Stimulated activated CD8-positive, alpha-beta memory T cell treated with anti-CD3 and anti-CD28 coated beads, Interleukin-2, amount 100 ng/mL, for 1 hour (primary cell): ENCODE results near the gene CAPN15.
A peak's percentile ranks its signal among the peaks of the same experiment; 100 is the strongest.

Source experiments
- DNase-seq, 2 donors: peaks; one replicate each; pipeline ENCODE4 v3.0.0-alpha.2; 2020; ENCODE audit warnings: low read depth in 2 of 2

CAPN15 gene

DNA sequence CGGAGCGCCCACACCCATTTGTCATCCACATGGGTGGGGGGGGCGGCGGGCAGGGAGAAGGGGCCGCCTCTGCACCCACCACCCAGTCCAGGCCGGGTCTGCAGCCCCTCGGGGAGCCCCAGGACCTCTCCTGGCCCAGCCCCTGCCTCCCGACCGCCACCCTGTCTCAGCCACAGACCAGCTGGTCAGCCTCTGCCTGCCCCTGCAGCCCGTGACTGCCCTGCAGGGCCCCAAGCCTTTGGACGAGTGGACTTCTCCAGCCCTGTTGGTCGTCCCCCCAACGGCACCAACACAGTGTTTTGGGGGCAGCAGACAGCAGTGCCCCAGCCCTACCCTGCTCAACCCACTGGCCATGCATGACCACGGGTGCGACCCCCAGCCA lies 33.9 kb downstream of the CAPN15 start:
- no peak for DNase-seq

DNA sequence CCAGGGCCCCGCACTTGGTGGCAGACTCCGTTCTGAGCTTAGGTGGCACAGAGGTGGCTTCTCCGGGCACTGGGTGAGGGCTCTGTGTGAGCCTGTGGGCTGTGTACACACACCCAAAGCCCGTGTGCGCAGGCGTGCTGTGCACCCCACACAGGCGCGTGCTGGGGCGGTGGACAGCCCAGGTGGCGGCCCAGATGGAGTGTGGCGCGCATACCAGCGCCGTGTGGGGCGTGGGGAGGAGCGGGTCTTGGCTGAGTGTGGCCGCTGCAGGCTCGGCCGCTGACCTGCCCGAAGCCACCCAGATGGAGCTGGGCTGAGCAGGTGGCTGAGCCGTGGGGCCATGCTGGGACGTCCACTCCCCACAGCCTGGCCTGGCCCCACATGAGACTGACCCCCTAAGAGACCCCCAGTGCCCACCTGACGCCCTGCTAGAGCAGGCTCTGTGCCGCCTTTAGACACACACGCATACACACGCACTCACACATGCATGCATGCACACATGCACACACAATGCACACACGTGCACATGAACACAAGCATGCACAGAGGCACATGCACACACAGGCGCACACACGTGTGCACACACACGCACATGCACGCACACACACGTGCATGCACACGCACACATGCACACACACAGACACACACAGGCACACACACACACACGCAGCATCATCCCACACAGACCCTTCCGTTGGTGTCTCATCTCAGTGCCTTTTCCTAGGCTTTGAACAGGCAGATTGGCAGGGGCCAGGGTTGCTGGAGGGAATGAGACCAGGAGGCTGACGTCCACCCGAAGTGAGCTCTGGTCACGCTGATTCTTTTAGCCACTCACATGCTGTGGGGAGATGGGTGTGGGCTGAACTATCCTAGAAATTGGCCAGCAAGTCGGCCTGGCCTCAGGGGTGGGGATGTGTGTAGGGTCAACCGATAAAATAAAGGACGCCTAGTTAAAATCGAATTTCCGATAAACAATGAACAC lies 34.7 kb downstream of the CAPN15 start:
- no peak for DNase-seq

DNA sequence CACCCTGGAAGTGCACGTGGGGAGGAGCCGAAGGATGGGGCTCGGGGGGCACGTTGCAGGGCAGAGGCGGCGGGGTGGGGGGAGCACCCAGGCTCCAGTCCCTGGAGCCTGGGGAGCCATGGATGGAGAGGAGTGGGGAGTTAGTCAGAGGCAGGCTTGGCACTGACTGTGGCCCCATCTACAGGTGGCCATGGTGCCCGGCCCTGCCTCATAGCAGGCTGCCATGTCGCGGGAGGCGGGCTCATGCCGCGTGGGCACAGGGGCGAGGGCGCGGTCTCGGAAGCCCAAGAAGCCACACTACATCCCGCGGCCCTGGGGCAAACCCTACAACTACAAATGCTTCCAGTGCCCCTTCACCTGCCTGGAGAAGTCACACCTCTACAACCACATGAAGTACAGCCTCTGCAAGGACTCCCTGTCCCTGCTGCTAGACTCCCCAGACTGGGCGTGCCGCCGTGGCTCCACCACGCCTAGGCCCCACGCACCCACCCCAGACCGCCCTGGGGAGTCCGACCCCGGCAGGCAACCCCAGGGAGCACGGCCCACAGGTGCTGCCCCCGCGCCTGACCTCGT lies 35.6 kb downstream of the CAPN15 start:
- no peak for DNase-seq

- DNase-seq = no peak
Measured at GRCh38 chr16:564690-565418, 37.3 kb downstream of the CAPN15 start.

DNA sequence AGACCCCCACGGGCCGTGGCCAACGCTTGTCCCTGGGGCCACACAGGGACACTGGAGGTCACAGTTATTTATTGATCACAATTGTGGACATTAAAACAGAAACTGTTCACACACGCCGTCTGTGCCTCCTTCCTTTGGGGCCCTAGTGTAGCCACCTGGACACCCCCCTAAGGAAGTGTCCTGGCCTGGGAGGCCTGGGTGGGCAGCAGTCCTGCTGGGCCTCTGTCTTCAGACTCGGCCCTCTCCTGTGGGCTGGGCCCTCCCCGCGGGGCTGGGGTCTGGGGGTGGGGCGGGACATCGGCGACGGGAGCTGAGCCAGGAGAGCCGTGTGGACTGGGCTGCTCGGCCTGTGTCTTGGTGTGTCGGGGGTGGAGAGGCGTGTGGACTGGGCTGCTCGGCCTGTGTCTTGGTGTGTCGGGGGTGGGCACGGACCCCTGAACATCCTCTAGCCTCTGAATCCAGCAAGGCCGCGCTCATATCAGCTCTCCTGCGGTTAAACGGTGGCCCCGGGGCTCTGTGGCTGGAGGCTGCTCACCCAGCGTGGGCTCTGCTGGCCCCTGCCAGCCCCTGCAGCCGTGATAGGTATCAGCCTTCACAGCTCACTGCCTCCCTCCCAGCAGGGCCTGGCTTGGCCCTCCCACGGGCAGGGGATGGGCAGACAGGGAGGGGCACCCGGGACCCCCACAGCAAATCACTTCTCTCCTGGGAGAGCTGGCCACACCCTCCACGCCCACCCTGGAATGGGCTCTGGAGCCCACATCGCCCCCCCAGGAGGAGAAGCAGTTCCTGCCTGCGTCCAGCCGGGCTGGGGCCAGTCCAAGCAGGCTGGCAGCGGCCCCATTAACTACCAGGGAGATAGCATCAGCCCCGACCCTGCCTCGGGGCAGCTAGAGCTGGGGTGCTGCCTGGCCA lies 38.2 kb downstream of the CAPN15 start:
- DNase-seq = no peak

DNA sequence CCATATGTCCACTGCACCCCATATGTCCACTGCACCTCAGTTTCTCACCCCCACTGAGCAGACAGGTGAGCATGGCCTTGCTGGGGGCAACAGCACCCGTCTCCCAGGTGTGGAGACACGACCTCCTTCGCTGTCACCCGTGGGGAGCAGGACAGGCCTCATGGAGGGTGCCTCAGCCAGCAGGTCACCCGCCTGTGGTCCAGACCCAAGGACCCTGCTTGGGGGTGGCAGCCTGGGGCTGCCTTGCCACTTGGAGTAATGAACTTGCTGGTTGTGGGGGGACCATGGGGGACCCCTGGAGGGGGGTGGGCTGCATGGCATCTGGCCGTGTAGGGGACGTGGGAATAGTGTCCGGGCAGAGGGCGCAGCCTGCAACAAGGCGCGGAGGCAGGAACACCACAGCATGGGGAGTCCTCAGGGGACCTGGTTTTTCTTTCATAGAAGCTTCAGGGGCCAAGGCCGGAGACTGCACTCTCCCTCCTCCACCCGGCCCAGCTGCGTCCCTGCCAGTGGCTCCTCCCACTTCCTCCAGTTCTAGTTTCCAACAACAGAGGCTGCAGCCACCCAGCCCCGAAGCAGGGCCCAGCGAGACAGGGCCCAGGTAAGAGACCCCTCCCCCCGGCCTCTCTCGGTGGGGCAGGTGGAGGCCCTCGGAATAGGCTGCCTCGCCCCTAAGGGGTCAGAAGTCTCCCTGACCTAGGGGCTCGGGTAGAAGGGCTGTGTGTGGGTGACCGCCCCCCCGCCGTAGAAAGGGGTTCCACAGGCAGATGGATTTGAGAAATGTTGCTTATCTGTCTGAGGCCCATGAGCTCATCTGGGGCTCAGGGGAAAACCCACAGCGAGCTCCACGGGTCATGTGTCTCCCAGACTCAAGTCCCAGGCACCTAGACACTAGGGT lies 39.2 kb downstream of the CAPN15 start, which contains the start of gene NHLRC4:
Gene NHLRC4, plus strand, starts transcription at position 531 of the 898 bp plus-strand sequence. CDS start 1,043 bp downstream, outside the sequence.
- peak in 1 of 2 donors; percentile 21 for DNase-seq

GRCh38 chr16:567373-568256 lies 40.1 kb downstream of the CAPN15 start:
- DNase-seq = no peak

DNA sequence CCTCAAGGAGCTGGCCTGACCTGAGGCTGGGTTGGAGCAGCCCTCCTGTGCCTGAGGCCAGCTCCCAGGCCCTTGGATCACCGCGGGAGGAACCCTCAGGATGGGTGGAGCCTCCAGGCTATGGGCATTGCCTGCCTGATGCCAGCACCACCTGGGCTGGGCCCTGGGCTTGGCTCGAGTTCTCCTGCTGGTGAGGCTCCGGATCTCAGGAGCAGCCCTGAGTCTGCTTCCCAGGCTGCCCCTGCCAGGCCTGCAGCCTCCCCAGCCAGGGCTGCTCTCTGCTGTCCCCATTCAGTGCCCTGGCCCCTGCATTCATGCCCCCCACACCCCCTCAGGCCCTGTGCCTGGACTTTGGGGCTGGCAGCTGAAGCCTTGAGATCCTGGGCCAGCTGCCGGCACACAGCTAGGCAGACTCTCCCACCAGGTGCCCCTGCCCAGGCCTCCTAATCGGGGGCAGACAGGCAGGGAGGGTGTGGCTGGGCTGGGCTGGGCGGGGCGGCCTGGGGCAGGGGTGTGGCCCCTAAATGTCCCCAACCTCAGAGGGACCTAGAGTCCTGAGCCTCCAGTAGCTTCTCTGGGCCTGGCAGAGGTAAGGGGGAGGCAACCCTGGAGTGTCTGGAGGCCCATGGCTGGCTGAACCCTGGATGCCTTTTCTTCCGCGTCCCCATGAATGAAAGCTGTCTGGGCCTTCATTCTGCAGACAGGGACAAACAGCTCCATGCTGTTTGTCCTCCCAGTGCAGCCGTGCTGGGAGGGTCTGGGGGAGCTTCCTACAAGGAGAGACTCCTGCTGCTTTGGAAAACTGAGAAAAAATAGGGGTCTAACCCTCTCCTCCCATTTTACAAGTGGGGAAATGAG lies 41.1 kb downstream of the CAPN15 start:
- no peak for DNase-seq

DNA sequence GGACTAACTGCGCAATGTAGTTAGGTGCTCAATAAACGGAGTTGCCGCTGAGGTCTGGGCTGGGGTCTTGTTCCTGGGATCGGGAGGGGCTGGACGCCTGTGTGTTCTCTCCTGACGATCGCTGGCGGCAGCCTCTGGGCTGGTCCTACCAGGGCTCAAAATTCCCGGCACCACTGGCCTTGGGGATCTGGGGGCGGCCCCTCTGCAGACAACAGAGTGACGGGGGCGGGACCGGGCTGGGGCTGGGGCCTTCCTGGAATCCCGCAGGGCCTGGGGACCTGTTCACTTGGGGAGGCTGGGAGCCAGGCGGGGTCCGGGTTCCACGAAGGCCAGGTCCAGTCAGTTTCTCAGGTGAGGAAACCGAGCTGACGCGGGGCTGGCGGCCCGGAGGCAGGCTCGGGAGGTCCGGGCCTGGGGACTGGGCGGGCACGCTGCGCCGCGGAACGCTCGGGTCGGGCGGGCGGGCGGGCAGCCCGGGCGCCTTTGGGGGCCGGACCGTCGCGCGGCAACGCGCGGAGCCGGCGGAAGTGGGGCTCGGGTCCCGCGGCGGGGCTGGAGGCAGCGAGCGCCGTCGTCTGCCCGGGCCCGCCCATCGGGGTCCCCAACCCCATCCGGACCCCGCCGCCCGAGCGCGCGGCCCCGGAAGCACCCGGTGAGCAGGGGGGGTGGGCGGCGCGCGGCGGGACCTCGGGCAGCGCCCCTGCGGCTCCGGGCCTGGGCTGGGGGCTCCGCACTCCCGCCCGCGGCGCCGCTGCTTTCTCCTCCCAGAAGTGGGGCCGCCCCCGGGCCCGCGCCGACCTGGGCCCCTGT lies 42.1 kb downstream of the CAPN15 start, which contains the start of gene PIGQ:
Gene PIGQ, plus strand, starts transcription at position 524 of the 810 bp plus-strand sequence. CDS start 4,107 bp downstream, outside the sequence.
- peak; percentile 34 to 42 for DNase-seq

- no peak for DNase-seq
Measured at GRCh38 chr16:572865-573650, 45.5 kb downstream of the CAPN15 start.

GRCh38 chr16:574021-574760 lies 46.7 kb downstream of the CAPN15 start:
- DNase-seq = no peak

- no peak for DNase-seq
Measured at GRCh38 chr16:575354-576196, 48.1 kb downstream of the CAPN15 start.

DNA sequence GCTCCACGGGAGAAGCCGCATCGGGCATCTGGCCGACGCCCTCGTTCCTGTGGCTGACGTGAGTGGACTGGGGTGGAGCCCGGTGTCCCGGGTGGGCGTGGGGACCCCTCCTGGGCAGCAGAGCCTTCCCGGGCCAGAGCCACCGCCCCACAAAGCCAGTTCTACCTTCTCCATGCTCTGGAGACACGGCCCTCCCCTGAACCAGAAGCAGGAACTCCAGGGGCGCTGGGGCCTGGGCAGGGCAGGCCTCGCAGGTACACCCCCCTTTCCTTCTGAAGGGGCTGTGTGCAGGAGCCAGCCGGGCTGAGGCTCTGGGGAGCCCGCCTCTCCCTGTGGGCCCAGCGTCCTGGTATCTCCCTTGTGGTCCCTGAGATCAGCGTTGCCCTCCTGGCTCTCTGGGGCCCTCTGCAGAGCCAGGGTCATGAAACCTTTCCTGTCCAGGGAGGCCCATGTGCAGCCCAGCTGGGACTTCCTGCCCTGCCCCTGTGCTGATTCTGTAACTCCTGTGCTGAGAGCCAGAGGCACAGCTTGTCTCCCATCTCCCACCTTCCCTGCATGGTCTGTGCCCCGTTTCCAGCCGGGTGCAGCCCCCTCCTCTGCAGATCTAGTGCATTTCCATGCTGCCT lies 48.8 kb downstream of the CAPN15 start:
- no peak for DNase-seq

DNA sequence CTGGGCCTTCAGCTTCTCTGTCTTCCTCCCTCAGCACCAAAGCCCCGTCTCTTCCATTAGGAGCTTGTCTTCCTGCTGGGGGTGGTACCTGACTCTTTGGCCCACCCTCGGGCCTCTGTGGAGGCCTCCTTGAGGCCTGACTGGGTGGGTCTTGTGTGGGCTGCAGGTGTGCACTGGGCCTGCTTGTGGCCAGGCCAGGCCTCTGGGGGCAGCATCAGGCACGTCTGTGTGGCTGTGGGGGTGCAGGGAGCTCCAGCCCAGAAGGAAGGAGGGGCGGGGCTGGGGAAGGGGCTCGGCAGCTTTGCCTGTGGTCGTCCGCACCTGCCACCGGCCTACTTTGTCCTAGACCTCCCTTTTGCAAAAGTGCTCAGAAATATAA lies 49.3 kb downstream of the CAPN15 start:
- no peak for DNase-seq
